SK-N-SH (cell line): ENCODE results near the gene INF2. TPM values are rescaled to one million over a fixed set of nuclear protein-coding genes. Genes with fewer than 3 reads are reported as not detected.

Experiments used
- CTCF ChIA-PET: fragments of 300-600, 350-600 bp; formaldehyde crosslinking; extraction: SDS; loops from one replicate; lab custom pipeline; 2021; lab: Yijun Ruan, JAX
- POLR2A ChIA-PET: fragments of 350-600 bp; sonication (Branson Sonifier 250); formaldehyde crosslinking; extraction: SDS; loops from one replicate; lab custom pipeline; 2020; ENCODE audit warnings: antibody characterized with exemption, inconsistent platforms; lab: Yijun Ruan, JAX
- DNase-seq: peaks from one replicate; pipeline ENCODE4 v3.0.0; 2012
- H2AFZ ChIP-seq: fragments of 200-600 bp; sonication (generic); 2 replicates; pipeline ENCODE4 v1.8.1; 2016; ENCODE audit warnings: antibody characterized with exemption, mild to moderate bottlenecking, low read depth
- H3F3A ChIP-seq: fragments of 200-600 bp; sonication (generic); replicated peaks from 2 replicates; pipeline ENCODE3; 2016; ENCODE audit warnings: antibody characterized with exemption, mild to moderate bottlenecking; ENCODE audit not compliant: insufficient read depth
- H3K27ac ChIP-seq, 2 experiments: fragments of 200-500 bp in 1 of 2; fragments of 200-600 bp in 1 of 2; sonication (Bioruptor generic) in 1 of 2; sonication (generic), shearing (Covaris generic) in 1 of 2; 2 replicates each; pipeline versions ENCODE4 v1.5.1 to v1.6.1; 2014 to 2016; ENCODE audit warnings: low read depth in 2 of 2, inconsistent platforms in 1 of 2, low read length in 1 of 2, mild to moderate bottlenecking in 1 of 2, mixed read lengths in 1 of 2
- H3K27me3 ChIP-seq: fragments of 200-600 bp; sonication (generic), shearing (Covaris generic); 2 replicates; pipeline ENCODE4 v1.6.1; 2016; ENCODE audit warnings: mixed run types; ENCODE audit not compliant: insufficient read depth
- H3K36me3 ChIP-seq, 2 experiments: fragments of 200-500 bp in 1 of 2; fragments of 200-600 bp in 1 of 2; sonication (Bioruptor generic) in 1 of 2; sonication (generic) in 1 of 2; replicated peaks in 1 of 2; 2 replicates each; pipeline versions ENCODE3 to v1.5.1; 2014 to 2016; ENCODE audit warnings: low read length in 1 of 2, mild to moderate bottlenecking in 1 of 2; ENCODE audit not compliant: insufficient read depth in 2 of 2, control insufficient read depth in 1 of 2
- H3K4me1 ChIP-seq, 2 experiments: fragments of 200-500 bp in 1 of 2; fragments of 200-600 bp in 1 of 2; sonication (Bioruptor generic) in 1 of 2; sonication (generic), shearing (Covaris generic) in 1 of 2; 2 replicates each; pipeline versions ENCODE4 v1.5.1 to v1.6.1; 2014 to 2016; ENCODE audit warnings: low read depth in 1 of 2, low read length in 1 of 2, mixed run types in 1 of 2; ENCODE audit not compliant: insufficient read depth in 2 of 2, control insufficient read depth in 1 of 2
- H3K4me2 ChIP-seq: fragments of 200-600 bp; sonication (generic), shearing (Covaris generic); 2 replicates; pipeline ENCODE4 v1.6.1; 2017; ENCODE audit warnings: mixed run types
- H3K4me3 ChIP-seq, 2 experiments: fragments of 200-500 bp in 1 of 2; fragments of 200-600 bp in 1 of 2; sonication (Bioruptor generic) in 1 of 2; sonication (generic), shearing (Covaris generic) in 1 of 2; 2 replicates each; pipeline versions ENCODE4 v1.5.1 to v1.8.1; 2014 to 2016; ENCODE audit warnings: low read depth in 2 of 2, inconsistent platforms in 1 of 2, low read length in 1 of 2, mild to moderate bottlenecking in 1 of 2, mixed read lengths in 1 of 2, moderate library complexity in 1 of 2
- H3K79me2 ChIP-seq: fragments of 200-600 bp; sonication (generic); 2 replicates; pipeline ENCODE4 v1.8.1; 2017; ENCODE audit warnings: mild to moderate bottlenecking; ENCODE audit not compliant: insufficient read depth
- H3K9ac ChIP-seq: fragments of 200-600 bp; sonication (generic); 2 replicates; pipeline ENCODE4 v1.6.1; 2017; ENCODE audit warnings: mixed run types
- H3K9me2 ChIP-seq: fragments of 200-600 bp; sonication (generic); 2 replicates; pipeline ENCODE4 v1.6.1; 2017; ENCODE audit warnings: mixed run types
- H3K9me3 ChIP-seq: fragments of 200-600 bp; sonication (generic); 2 replicates; pipeline ENCODE4 v1.6.1; 2017; ENCODE audit warnings: mixed run types, mild to moderate bottlenecking, moderate library complexity
- H4K20me1 ChIP-seq: fragments of 200-600 bp; sonication (generic); 2 replicates; pipeline ENCODE4 v1.6.1; 2017; ENCODE audit warnings: mild to moderate bottlenecking, mixed run types; ENCODE audit not compliant: insufficient read depth
- CHD2 ChIP-seq: fragments of 150-350 bp; IDR thresholded peaks from 2 replicates; pipeline ENCODE4 v1.6.1; 2018; ENCODE audit warnings: low read length; ENCODE audit not compliant: partially characterized antibody
- CTCF ChIP-seq: fragments of 200-600 bp; sonication (generic); IDR thresholded peaks from 2 replicates; pipeline ENCODE4 v1.6.1; 2017; ENCODE audit warnings: antibody characterized with exemption, mild to moderate bottlenecking, moderate library complexity
- ELF1 ChIP-seq: IDR thresholded peaks from 2 replicates; pipeline ENCODE4 v1.4.0; 2012
- FOXM1 ChIP-seq: IDR thresholded peaks from 2 replicates; pipeline ENCODE4 v1.4.0; 2012; ENCODE audit warnings: low read depth, mild to moderate bottlenecking
- GABPA ChIP-seq: IDR thresholded peaks from 2 replicates; pipeline ENCODE4 v1.4.0; 2012; ENCODE audit warnings: low read depth, mild to moderate bottlenecking
- GATA2 ChIP-seq: sonication (generic); formaldehyde crosslinking; IDR thresholded peaks from 2 replicates; pipeline ENCODE4 v1.5.0; 2020; ENCODE audit warnings: mild to moderate bottlenecking, missing genetic modification reagents
- IRF3 ChIP-seq: fragments of 150-350 bp; IDR thresholded peaks from 2 replicates; pipeline ENCODE4 v1.6.1; 2016; ENCODE audit warnings: mild to moderate bottlenecking, low read depth, low read length
- JUND ChIP-seq: IDR thresholded peaks from 2 replicates; pipeline ENCODE4 v1.4.0; 2012
- MEF2A ChIP-seq: IDR thresholded peaks from 2 replicates; pipeline ENCODE4 v1.4.0; 2012; ENCODE audit warnings: low read depth, borderline replicate concordance
- NRF1 ChIP-seq: IDR thresholded peaks from 2 replicates; pipeline ENCODE4 v1.6.1; 2012; ENCODE audit warnings: low read depth, mild to moderate bottlenecking, low read length
- RAD21 ChIP-seq: IDR thresholded peaks from 2 replicates; pipeline ENCODE4 v1.6.1; 2012; ENCODE audit warnings: mild to moderate bottlenecking, low read length
- RXRA ChIP-seq: IDR thresholded peaks from 2 replicates; pipeline ENCODE4 v1.4.0; 2012; ENCODE audit warnings: low read depth, mild to moderate bottlenecking, borderline replicate concordance
- TAF1 ChIP-seq: IDR thresholded peaks from 2 replicates; pipeline ENCODE4 v1.6.1; 2012; ENCODE audit warnings: low read depth, mild to moderate bottlenecking, low read length, moderate library complexity, borderline replicate concordance
- TCF12 ChIP-seq: IDR thresholded peaks from 2 replicates; pipeline ENCODE4 v1.4.0; 2012
- TEAD4 ChIP-seq: IDR thresholded peaks from 2 replicates; pipeline ENCODE4 v1.4.0; 2012; ENCODE audit warnings: mild to moderate bottlenecking, borderline replicate concordance; ENCODE audit not compliant: insufficient read depth
- YY1 ChIP-seq: IDR thresholded peaks from 2 replicates; pipeline ENCODE4 v1.4.0; 2012; ENCODE audit warnings: low read depth, mild to moderate bottlenecking
- WGBS: methylation state at CpG from one replicate; pipeline ENCODE4 v1.1.6; 2017; ENCODE audit warnings: low lambda C conversion rate; 5-methylcytosine and 5-hydroxymethylcytosine counted together
- polyA plus RNA-seq, 3 experiments: library from polyadenylated mRNA; depleted of rRNA; stranded (reverse); fragments of >200 nt; gene quantifications; 2 replicates each; pipeline ENCODE4 v1.2.3, GENCODE V29; 2012
- TF ChIP-seq, protein P1 (sequence below): IDR thresholded peaks from 2 replicates; pipeline ENCODE4 v1.4.0; 2012; ENCODE audit warnings: low read depth

The INF2 gene
- polyA plus RNA-seq, 1 of the 3 experiments (the other 2 are of a cell fraction), result 32.5 TPM

DNA sequence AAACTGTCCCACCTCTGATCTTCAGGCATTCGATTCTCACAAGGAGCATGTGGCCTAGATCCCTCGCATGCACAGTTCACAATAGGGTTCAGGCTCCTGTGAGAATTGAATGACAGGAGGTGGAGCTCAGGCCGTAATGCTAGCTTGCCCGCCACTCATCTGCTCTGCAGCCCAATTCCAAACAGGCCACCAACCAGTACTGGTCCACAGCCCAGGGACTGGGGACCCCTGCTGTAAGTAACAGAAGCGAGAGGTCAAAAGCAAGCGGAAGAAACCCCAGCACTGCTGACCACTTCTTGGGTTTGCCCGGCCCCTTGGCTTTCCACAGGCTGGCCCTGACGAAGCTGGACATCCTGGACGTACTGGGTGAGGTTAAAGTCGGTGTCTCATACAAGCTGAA, 55.1 kb downstream of the INF2 start:
- DNase-seq, result no peak
- Histone ChIP-seq H3K4me2 (no peak overlapping the region), H3K4me3 (no peak overlapping the region), H3K9me3 (no peaks in the 10 kb centered on the region), H2AFZ (no peak overlapping the region), H3F3A (no peaks in the 10 kb centered on the region), H3K9ac (no peak overlapping the region), H3K4me1 (no peaks in the 10 kb centered on the region; a peak in 1 of 4 replicates), H3K9me2 (no peaks in the 10 kb centered on the region), H3K27ac (no peak overlapping the region), H3K27me3 (no peaks in the 10 kb centered on the region), H4K20me1 (no peaks in the 10 kb centered on the region), H3K79me2 (no peaks in the 10 kb centered on the region), H3K36me3 (peaks cover 0 to 5% of the 10 kb centered on the region in 2 experiments)
- TF ChIP-seq IRF3 (no peak), GABPA (no peak), FOXM1 (no peak), GATA2 (CRISPR knock-in tag) (no peak), YY1 (no peak), NRF1 (no peak), ELF1 (no peak), RXRA (no peak), CHD2 (no peak), CTCF (no peak), TEAD4 (no peak), RAD21 (no peak), TAF1 (no peak), TCF12 (no peak), MEF2A (no peak)
- TF ChIP-seq, protein P1, sequence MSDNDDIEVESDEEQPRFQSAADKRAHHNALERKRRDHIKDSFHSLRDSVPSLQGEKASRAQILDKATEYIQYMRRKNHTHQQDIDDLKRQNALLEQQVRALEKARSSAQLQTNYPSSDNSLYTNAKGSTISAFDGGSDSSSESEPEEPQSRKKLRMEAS, result no peak
- 90% methylated on average over 7 of the region's 10 CpGs for WGBS
- CTCF ChIA-PET, result no interaction called here
- POLR2A ChIA-PET, result no interaction called here

- H3K9me2 ChIP-seq, result no peaks in the 10 kb centered on the region
- 86% methylated on average over 7 of the region's 9 CpGs for WGBS
Measured at GRCh38 chr14:104745431-104745830, 56.0 kb downstream of the INF2 start.

More at GRCh38 chr14:104745431-104745830, 56.0 kb downstream of the INF2 start:
- H3K4me3 ChIP-seq, result no peak overlapping the region
- ChIA-PET CTCF (interaction anchor here (0.8 to 1.7 kb wide), 4 partner anchors 23 to 82 kb away, joined by 3 to 4 read pairs (median 3); no protein-coding TSS in a partner anchor), POLR2A (no interaction called here)
- no peak overlapping the region for H2AFZ ChIP-seq
- H3K36me3 ChIP-seq, result peaks cover 0 to 5% of the 10 kb centered on the region in 2 experiments
- peaks cover 6% of the 10 kb centered on the region for H3F3A ChIP-seq
- DNase-seq, result no peak
- no peaks in the 10 kb centered on the region for H4K20me1 ChIP-seq
- H3K27ac ChIP-seq, result no peak overlapping the region
- H3K4me1 ChIP-seq, result no peaks in the 10 kb centered on the region; a peak in 1 of 4 replicates
- H3K9me3 ChIP-seq, result no peaks in the 10 kb centered on the region
- H3K27me3 ChIP-seq, result no peaks in the 10 kb centered on the region
- H3K79me2 ChIP-seq, result no peaks in the 10 kb centered on the region
- TF ChIP-seq FOXM1 (no peak), TEAD4 (no peak), JUND (no peak)
- H3K9ac ChIP-seq, result no peak overlapping the region
- no peak overlapping the region for H3K4me2 ChIP-seq
